HG03565 (cell line): ENCODE results near the gene RRAD.

ENCODE experiments used
- ATAC-seq: cut with Tn5 transposase; IDR thresholded peaks from one replicate; pipeline ENCODE4 v1.9.1; 2021; ENCODE audit warnings: mild to moderate bottlenecking, moderate library complexity; ENCODE audit not compliant: unreplicated experiment

RRAD gene

GRCh38 chr16:66886321-66886720, 39.0 kb downstream of the RRAD start:
- ATAC-seq, result no peak

DNA sequence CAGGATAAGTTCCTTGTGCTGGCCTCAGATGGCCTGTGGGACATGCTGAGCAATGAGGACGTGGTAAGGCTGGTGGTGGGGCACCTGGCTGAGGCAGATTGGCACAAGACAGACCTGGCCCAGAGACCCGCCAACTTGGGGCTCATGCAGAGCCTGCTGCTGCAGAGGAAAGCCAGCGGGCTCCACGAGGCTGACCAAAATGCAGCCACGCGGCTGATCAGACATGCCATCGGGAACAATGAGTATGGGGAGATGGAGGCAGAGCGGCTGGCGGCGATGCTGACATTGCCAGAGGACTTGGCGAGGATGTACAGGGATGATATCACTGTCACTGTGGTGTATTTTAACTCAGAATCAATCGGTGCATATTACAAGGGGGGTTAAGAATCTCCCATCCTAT, 39.8 kb downstream of the RRAD start:
- ATAC-seq, result no peak

- no peak for ATAC-seq
Measured at GRCh38 chr16:66882702-66883101, 42.6 kb downstream of the RRAD start.

DNA sequence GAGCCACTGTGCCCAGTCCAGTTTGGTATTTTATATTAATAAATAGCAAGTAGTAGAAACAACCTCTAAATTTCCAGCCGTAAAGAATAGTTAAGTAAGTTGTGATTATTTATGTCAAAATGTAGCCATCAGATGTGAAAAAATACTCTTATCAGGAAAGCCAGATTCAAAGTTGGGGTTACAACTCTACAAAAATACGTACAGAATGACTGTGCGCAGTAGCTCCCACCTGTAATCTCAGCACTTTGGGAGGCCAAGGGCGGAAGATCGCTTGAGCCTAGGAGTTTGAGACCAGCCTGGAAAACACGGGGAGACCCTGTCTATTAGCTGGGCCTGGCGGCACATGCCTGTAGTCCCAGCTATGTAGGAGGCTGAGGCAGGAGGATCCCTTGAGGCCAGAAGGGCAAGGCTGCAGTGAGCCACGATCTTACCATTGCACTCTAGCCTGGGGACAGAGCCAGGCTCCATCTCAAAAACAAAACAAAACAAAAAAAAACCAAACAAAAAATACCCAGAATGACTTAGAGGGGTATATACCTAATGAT, 43.3 kb downstream of the RRAD start:
- ATAC-seq, result no peak

- ATAC-seq, result no peak
Measured at GRCh38 chr16:66881560-66881959, 43.8 kb downstream of the RRAD start.

DNA sequence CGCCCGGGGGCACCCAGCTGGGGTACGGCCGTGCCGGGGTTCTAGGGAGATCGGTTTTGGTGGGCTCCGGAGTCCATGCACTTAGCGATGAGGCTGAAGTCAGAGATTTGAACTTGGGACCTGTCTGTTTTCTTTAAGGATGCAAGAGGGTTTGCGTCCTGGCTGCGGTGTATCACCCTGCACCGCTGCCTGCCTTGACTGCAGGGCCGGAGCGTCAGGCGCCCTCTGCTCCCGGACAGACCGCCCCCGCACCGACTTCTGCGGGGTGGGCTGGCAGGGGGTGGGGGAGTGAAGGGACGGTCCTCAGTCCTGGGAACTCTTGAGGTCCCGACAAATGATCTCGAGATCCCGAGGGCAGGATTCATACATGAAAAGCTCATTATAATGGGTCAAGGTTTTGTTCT, 44.3 kb downstream of the RRAD start:
- ATAC-seq, result no peak

DNA sequence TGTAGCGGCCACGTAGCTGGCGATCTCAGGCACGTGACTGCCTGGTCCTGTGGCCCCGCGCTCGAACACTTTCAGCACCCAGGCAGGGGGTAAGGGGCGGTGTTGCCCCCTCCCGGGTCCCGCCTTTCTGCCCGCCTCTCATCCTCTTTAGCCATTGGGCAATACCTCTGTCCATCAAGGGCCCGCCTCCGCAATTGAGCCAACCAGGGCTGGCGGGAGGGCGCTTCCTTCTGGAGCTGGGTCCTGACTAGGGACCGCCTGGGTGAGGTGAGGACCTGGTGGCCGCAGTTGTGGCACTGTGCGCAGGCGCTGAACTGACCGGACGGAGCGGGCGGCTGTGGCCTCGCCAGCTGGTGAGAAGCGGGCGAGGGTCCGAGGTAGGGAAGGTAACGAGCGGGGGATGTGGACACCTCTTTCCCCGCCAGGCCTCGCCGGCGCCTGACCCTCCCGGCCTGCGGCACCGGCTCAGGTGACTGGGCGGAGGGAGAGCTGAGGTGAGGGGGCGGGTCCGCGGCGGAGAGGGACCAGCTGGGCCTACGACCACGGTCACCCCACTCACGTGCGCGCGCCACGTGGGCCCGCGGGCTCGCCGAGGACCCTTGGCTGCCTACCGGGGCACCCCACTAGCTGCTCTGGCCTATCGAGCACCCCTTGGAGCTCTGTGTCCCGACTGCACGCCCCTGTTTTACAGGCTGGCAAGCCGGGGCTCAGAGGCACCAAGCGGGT, 44.9 kb downstream of the RRAD start, which contains the start of gene PDP2:
TSS of gene PDP2 (plus strand) at position 228 of the 726 bp plus-strand sequence. CDS start 3,770 bp downstream, outside the sequence.
- peak; percentile 86 for ATAC-seq

- ATAC-seq, result no peak
Measured at GRCh38 chr16:66878067-66878466, 47.3 kb downstream of the RRAD start.

- no peak for ATAC-seq
Measured at GRCh38 chr16:66874079-66874775, 51.1 kb downstream of the RRAD start.

DNA sequence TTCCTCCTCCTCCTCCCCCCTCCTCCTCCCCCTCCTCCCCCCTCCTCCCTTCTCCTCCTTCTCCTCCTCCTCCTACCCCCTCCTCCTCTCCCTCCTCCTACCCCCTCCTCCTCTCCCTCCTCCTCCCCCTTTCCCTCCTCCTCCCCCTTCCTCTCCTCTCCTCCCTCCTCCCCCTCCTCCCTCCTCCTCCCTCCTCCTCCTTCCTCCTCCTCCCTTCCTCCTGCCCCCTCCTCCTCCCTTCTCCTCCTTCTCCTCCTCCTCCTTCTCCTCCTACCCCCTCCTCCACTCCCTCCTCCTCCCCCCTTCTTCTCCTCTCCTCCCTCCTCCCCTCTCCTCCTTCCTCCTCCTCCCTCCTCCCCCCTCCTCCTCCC, 51.7 kb downstream of the RRAD start:
- ATAC-seq, result no peak

DNA sequence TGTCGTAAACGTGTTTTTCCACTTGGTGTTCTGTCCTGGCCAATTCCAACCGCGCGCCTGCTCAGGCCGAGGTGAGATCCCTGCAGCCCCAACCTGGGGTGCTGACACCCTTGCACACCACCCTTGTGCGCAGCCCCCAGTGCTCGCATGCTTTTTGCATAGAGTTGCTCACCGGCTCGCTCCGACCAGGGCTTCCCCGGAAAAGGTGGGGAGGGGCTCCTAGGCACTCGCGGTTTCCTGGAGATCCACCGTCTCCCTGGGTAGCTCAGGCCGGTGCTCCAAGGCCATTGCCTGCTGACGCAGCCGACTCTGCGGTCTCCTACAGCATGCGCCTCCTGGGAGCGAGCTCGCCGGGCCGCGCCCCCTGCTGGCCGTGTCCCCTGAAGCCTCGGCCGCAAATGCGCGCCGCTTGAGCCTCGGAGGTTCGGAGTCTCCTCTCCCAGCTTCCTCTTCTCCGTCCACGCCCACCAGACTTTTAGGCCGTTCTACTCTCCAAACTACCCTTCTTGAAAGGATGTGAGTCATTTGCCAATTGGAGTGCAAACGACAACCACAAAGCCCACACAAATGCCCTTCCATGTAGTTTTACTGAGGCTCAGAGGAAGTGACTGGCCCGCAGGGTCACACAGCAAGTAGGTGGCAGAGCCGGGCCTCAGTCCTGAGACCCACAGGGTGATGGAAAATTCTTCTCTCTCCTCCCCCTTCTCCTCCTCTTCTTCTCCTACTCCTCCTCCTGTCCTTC, 52.2 kb downstream of the RRAD start:
- peak; percentile 80 for ATAC-seq

GRCh38 chr16:66872559-66872942, 52.8 kb downstream of the RRAD start:
- ATAC-seq, result no peak

DNA sequence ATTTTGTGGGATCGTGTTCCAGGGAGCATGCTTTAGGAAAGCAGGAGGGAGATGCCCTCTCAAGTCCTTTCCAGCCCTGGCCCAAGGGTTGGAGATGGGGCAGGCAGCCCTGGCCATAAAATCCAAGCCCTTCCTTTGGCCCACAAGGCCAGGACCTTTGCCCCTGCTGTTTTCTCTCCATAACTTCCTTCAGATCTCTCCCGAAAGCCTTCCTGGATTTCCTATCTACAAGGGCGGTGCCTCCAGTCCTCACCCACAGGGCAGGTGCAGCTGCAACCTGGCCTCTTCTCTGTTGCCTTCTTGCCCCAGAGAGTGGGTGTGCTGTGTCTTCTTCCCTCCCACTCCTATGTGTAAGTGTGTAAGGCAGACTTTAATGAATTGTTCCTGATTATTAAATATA, 53.5 kb downstream of the RRAD start:
- no peak for ATAC-seq
